ENCODE measurements around the gene TRIM5.
"Not testable (repeated sequence)": the region's sequence is repeated elsewhere in the genome, so short reads cannot be mapped to it uniquely, and the experiment has no call there.

TRIM5 gene

GRCh38 chr11:5689551-5689983, 4.7 kb upstream of the TRIM5 start, which contains the start of gene TRIM22:
Gene TRIM22, plus strand, starts transcription at chr11:5689790. Its CDS starts 6,443 bp downstream, at chr11:5696233.
- in situ Hi-C loops (cut with HindIII; ENCODE audit: low sequenced_read_pairs), result no loop called here

- in situ Hi-C loops (cut with HindIII; ENCODE audit: low sequenced_read_pairs), result no loop called here
These were observed 3.6 kb upstream of the TRIM5 start for GRCh38 chr11:5688482-5688881.

- in situ Hi-C loops (cut with HindIII; ENCODE audit: low sequenced_read_pairs), result no loop called here
These were observed 1.6 kb upstream of the TRIM5 start for GRCh38 chr11:5686426-5686825.

GRCh38 chr11:5684036-5684645, 733 bp downstream of the TRIM5 start:
- in situ Hi-C loops (cut with HindIII; ENCODE audit: low sequenced_read_pairs), result no loop called here

- in situ Hi-C loops (cut with HindIII; ENCODE audit: low sequenced_read_pairs), result not testable (repeated sequence)
These were observed 1.3 kb downstream of the TRIM5 start for GRCh38 chr11:5683620-5684019.

GRCh38 chr11:5682890-5683441, 1.9 kb downstream of the TRIM5 start:
- in situ Hi-C loops (cut with HindIII; ENCODE audit: low sequenced_read_pairs), result not testable (repeated sequence)

GRCh38 chr11:5679811-5680210, 5.1 kb downstream of the TRIM5 start:
- in situ Hi-C loops (cut with HindIII; ENCODE audit: low sequenced_read_pairs), result no loop called here

GRCh38 chr11:5674391-5674790, 10.5 kb downstream of the TRIM5 start:
- in situ Hi-C loops (cut with HindIII; ENCODE audit: low sequenced_read_pairs), result no loop called here

- in situ Hi-C loops (cut with HindIII; ENCODE audit: low sequenced_read_pairs), result no loop called here
These were observed 13.0 kb downstream of the TRIM5 start for GRCh38 chr11:5671831-5672230.

GRCh38 chr11:5666402-5666793, 18.5 kb downstream of the TRIM5 start:
- in situ Hi-C loops (cut with HindIII; ENCODE audit: low sequenced_read_pairs), result no loop called here

- in situ Hi-C loops (cut with HindIII; ENCODE audit: low sequenced_read_pairs), result no loop called here
These were observed 19.0 kb downstream of the TRIM5 start for GRCh38 chr11:5665746-5666401.

- in situ Hi-C loops (cut with HindIII; ENCODE audit: low sequenced_read_pairs), result no loop called here
These were observed 19.8 kb downstream of the TRIM5 start for GRCh38 chr11:5665051-5665570.

GRCh38 chr11:5663511-5663910, 21.4 kb downstream of the TRIM5 start:
- in situ Hi-C loops (cut with HindIII; ENCODE audit: low sequenced_read_pairs), result no loop called here

GRCh38 chr11:5658318-5658717, 26.6 kb downstream of the TRIM5 start:
- in situ Hi-C loops (cut with HindIII; ENCODE audit: low sequenced_read_pairs), result no loop called here

GRCh38 chr11:5656956-5657355, 27.9 kb downstream of the TRIM5 start:
- in situ Hi-C loops (cut with HindIII; ENCODE audit: low sequenced_read_pairs), result not testable (repeated sequence)

- in situ Hi-C loops (cut with HindIII; ENCODE audit: low sequenced_read_pairs), result no loop called here
These were observed 29.4 kb downstream of the TRIM5 start for GRCh38 chr11:5655474-5655873.

GRCh38 chr11:5646139-5646538, 38.7 kb downstream of the TRIM5 start:
- in situ Hi-C loops (cut with HindIII; ENCODE audit: low sequenced_read_pairs), result no loop called here

GRCh38 chr11:5643585-5643984, 41.3 kb downstream of the TRIM5 start:
- in situ Hi-C loops (cut with HindIII; ENCODE audit: low sequenced_read_pairs), result no loop called here

GRCh38 chr11:5639953-5640352, 44.9 kb downstream of the TRIM5 start:
- in situ Hi-C loops (cut with HindIII; ENCODE audit: low sequenced_read_pairs), result no loop called here

GRCh38 chr11:5631969-5632635, 52.8 kb downstream of the TRIM5 start:
- in situ Hi-C loops (cut with HindIII; ENCODE audit: low sequenced_read_pairs), result no loop called here

- in situ Hi-C loops (cut with HindIII; ENCODE audit: low sequenced_read_pairs), result no loop called here
These were observed 53.5 kb downstream of the TRIM5 start for GRCh38 chr11:5631417-5631816.

- in situ Hi-C loops (cut with HindIII; ENCODE audit: low sequenced_read_pairs), result no loop called here
These were observed 58.7 kb downstream of the TRIM5 start for GRCh38 chr11:5626196-5626595.
